Sigmoid colon (tissue), 7 donors: ENCODE data around the gene RPA3. TPM values are rescaled to one million over a fixed set of nuclear protein-coding genes. Genes with fewer than 3 reads are reported as not detected.

Experiments
- DNase-seq: peaks from one replicate; pipeline ENCODE4 v3.0.0-alpha.2; 2019
- H3K27ac ChIP-seq, 4 donors: fragments of 200-600 bp; sonication (generic); one replicate each; pipeline ENCODE4 v1.5.1; 2016 to 2019; ENCODE audit warnings: mild to moderate bottlenecking in 1 of 4
- H3K27me3 ChIP-seq, 3 donors: fragments of 200-600 bp; sonication (generic); one replicate each; pipeline ENCODE4 v1.5.1; 2019; ENCODE audit warnings: mild to moderate bottlenecking in 1 of 3
- H3K36me3 ChIP-seq, 4 donors: fragments of 200-600 bp; sonication (generic); one replicate each; pipeline ENCODE4 v1.5.1; 2016 to 2019
- H3K4me1 ChIP-seq, 4 donors: fragments of 200-600 bp; sonication (generic); one replicate each; pipeline ENCODE4 v1.5.1; 2017 to 2019
- H3K4me3 ChIP-seq, 4 donors: fragments of 200-600 bp; sonication (generic); one replicate each; pipeline ENCODE4 v1.5.1; 2017 to 2019; ENCODE audit warnings: mild to moderate bottlenecking in 2 of 4, moderate library complexity in 1 of 4
- H3K9me3 ChIP-seq, 4 donors: fragments of 200-600 bp in 3 of 4; sonication (generic) in 3 of 4; one replicate each; pipeline versions ENCODE4 v1.5.1 to v1.6.1; 2013 to 2019
- CTCF ChIP-seq, 4 experiments: fragments of 450-650 bp in 3 of 4; fragments of 200-600 bp in 1 of 4; IDR thresholded peaks; one replicate each; pipeline ENCODE4 v1.5.1; 2016 to 2019; ENCODE audit warnings: antibody characterized with exemption in 4 of 4, mild to moderate bottlenecking in 3 of 4, moderate library complexity in 2 of 4
- EP300 ChIP-seq, 4 donors: sonication (generic); formaldehyde crosslinking; IDR thresholded peaks; one replicate each; pipeline ENCODE4 v1.6.1; 2017; ENCODE audit warnings: antibody characterized with exemption in 4 of 4
- POLR2A ChIP-seq, 2 donors: fragments of 450-650 bp; IDR thresholded peaks; one replicate each; pipeline ENCODE4 v1.6.1; 2016; ENCODE audit warnings: antibody characterized with exemption in 2 of 2, mild to moderate bottlenecking in 2 of 2, moderate library complexity in 2 of 2
- POLR2AphosphoS5 ChIP-seq, 4 donors: sonication (generic); formaldehyde crosslinking; IDR thresholded peaks; one replicate each; pipeline ENCODE4 v1.6.1; 2017; ENCODE audit warnings: antibody characterized with exemption in 4 of 4
- WGBS, 2 donors: extraction: QIAGEN DNeasy Blood & Tissue Kit; methylation state at CpG; one replicate each; pipeline ENCODE4 v1.1.7; 2013; 5-methylcytosine and 5-hydroxymethylcytosine counted together
- intact Hi-C: fragments of 100-400 bp; cut with DNase I; formaldehyde crosslinking; loops from one replicate; pipeline ENCODE4 v1.15.1; 2023
- polyA plus RNA-seq, 3 donors: library from polyadenylated mRNA; stranded (reverse); fragments of 200-250 nt; gene quantifications; one replicate each; pipeline ENCODE4 v1.2.3, GENCODE V29; 2013
- total RNA-seq, 4 donors: library from RNA; depleted of rRNA; stranded (reverse); fragments of >200 nt; gene quantifications; one replicate each; pipeline ENCODE4 v1.1.0, GENCODE V29; 2016
- donor health status: healthy with polysubstance abuse.
- donor health status: Bipolar disorder and iron deficiency.
- donor health status: healthy.

The RPA3 gene
- total and polyA plus RNA-seq, 7 donors: 15.8 to 66.8 (median 30.3) TPM

GRCh38 chr7:7654964-7655715 is 63.3 kb downstream of the RPA3 start:
- TF ChIP-seq EP300 (IDR thresholded peaks at IDR 0.05) (no peak), CTCF (IDR thresholded peaks at IDR 0.05) (no peak), POLR2AphosphoS5 (IDR thresholded peaks at IDR 0.05) (no peak), POLR2A (IDR thresholded peaks at IDR 0.05) (no peak)
- H3K36me3 ChIP-seq: no peaks in the 10 kb centered on the region
- H3K9me3 ChIP-seq: no peaks in the 10 kb centered on the region
- no peak overlapping the region for H3K4me3 ChIP-seq
- peaks cover 0 to 4% (median 0%) of the 10 kb centered on the region in 4 donors for H3K4me1 ChIP-seq
- H3K27ac ChIP-seq: no peak overlapping the region
- intact Hi-C loops: no loop called here
- no peaks in the 10 kb centered on the region for H3K27me3 ChIP-seq
- 86 to 88% methylated on average over 4 of the region's 4 CpGs for WGBS, 2 donors
- no peak for DNase-seq

- intact Hi-C loops: no loop called here
- Histone ChIP-seq H3K4me1 (peaks cover 0 to 4% (median 0%) of the 10 kb centered on the region in 4 donors), H3K9me3 (no peaks in the 10 kb centered on the region), H3K27ac (no peak overlapping the region), H3K36me3 (no peaks in the 10 kb centered on the region), H3K27me3 (no peaks in the 10 kb centered on the region), H3K4me3 (no peak overlapping the region)
- TF ChIP-seq EP300 (IDR thresholded peaks at IDR 0.05): no peak
- no peak for TF ChIP-seq POLR2AphosphoS5 (IDR thresholded peaks at IDR 0.05)
- no peak for TF ChIP-seq POLR2A (IDR thresholded peaks at IDR 0.05)
- TF ChIP-seq CTCF (IDR thresholded peaks at IDR 0.05): peak in 1 of 4 experiments; percentile 28
- WGBS, 2 donors: 82 to 84% methylated on average over 3 of the region's 3 CpGs
- no peak for DNase-seq
Measured at GRCh38 chr7:7653593-7654187, 64.7 kb downstream of the RPA3 start.

GRCh38 chr7:7652798-7653540 is 65.4 kb downstream of the RPA3 start:
- no peak for TF ChIP-seq POLR2A (IDR thresholded peaks at IDR 0.05)
- no peak for TF ChIP-seq EP300 (IDR thresholded peaks at IDR 0.05)
- no peak overlapping the region for H3K27ac ChIP-seq
- H3K4me3 ChIP-seq: no peak overlapping the region
- WGBS, 2 donors: 24 to 67% methylated on average over 1 of the region's 1 CpG
- H3K27me3 ChIP-seq: no peaks in the 10 kb centered on the region
- intact Hi-C loops: no loop called here
- no peak for DNase-seq
- peaks cover 0 to 4% (median 0%) of the 10 kb centered on the region in 4 donors for H3K4me1 ChIP-seq
- no peaks in the 10 kb centered on the region for H3K9me3 ChIP-seq
- H3K36me3 ChIP-seq: no peaks in the 10 kb centered on the region

GRCh38 chr7:7651479-7651878 is 66.9 kb downstream of the RPA3 start:
- Histone ChIP-seq H3K4me1 (peaks cover 0 to 4% (median 0%) of the 10 kb centered on the region in 4 donors), H3K9me3 (no peaks in the 10 kb centered on the region), H3K36me3 (no peaks in the 10 kb centered on the region), H3K4me3 (no peak overlapping the region), H3K27me3 (no peaks in the 10 kb centered on the region), H3K27ac (no peak overlapping the region)
- no peak for TF ChIP-seq CTCF (IDR thresholded peaks at IDR 0.05)
- intact Hi-C loops: no loop called here
- DNase-seq: no peak
- 53 to 76% methylated on average over 3 of the region's 3 CpGs for WGBS, 2 donors

GRCh38 chr7:7650682-7651206 is 67.7 kb downstream of the RPA3 start:
- TF ChIP-seq POLR2A (IDR thresholded peaks at IDR 0.05) (no peak), EP300 (IDR thresholded peaks at IDR 0.05) (no peak), CTCF (IDR thresholded peaks at IDR 0.05) (no peak)
- Histone ChIP-seq H3K36me3 (no peaks in the 10 kb centered on the region), H3K4me3 (no peak overlapping the region), H3K27me3 (no peaks in the 10 kb centered on the region), H3K4me1 (peaks cover 0 to 4% (median 0%) of the 10 kb centered on the region in 4 donors), H3K27ac (no peak overlapping the region), H3K9me3 (no peaks in the 10 kb centered on the region)
- intact Hi-C loops: no loop called here
- no peak for DNase-seq
- WGBS, 2 donors: 35 to 84% methylated on average over 2 of the region's 2 CpGs
